ENCODE measurements around the gene RABGAP1L. TPM values are rescaled to one million over a fixed set of nuclear protein-coding genes. Genes with fewer than 3 reads are reported as not detected.
A peak's percentile ranks its signal among the peaks of the same experiment; 100 is the strongest.

RABGAP1L gene
- total RNA-seq, 2 experiments from 2014 or later, result 98.1 to 158 TPM

DNA sequence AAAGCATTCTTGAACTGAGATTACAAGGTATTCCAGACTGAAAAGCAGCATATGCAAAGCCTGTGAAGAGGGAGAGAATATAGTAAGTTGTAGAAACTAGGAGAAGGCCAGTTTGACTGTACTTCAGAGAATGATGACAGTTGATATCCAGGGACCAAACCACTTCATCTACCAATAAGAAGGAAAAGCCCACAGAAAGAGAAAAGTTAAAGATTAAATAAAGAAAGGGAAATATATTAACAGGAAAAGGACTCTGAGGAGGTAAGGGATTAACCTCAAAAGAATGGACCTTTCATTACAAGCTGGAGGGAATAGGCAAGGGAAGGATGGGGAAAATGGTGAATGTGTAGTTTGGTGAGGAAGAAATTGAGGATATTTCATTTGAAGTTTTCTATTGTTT lies 660.3 kb downstream of the RABGAP1L start:
- Histone ChIP-seq H3K9me3 (ENCODE audit: low read length) (no peaks in the 10 kb centered on the region), H3K4me1 (ENCODE audit: insufficient read depth, low read length, poor library complexity, severe bottlenecking) (peaks cover 43% of the 10 kb centered on the region), H2AFZ (ENCODE audit: low read length) (no peak overlapping the region), H3K9me2 (ENCODE audit: insufficient read depth, low read length) (no peaks in the 10 kb centered on the region), H3K4me2 (ENCODE audit: low read length) (no peak overlapping the region), H3K36me3 (ENCODE audit: insufficient read depth, low read length) (peaks cover 24% of the 10 kb centered on the region), H3K4me3 (ENCODE audit: low read depth, low read length, poor library complexity, severe bottlenecking) (no peak overlapping the region), H3K79me2 (ENCODE audit: insufficient read depth, low read depth, low read length) (peaks cover 11% of the 10 kb centered on the region; the same call in 1 of the 2 replicates), H4K20me1 (ENCODE audit: insufficient read depth, low read length) (no peaks in the 10 kb centered on the region), H3K27ac (ENCODE audit: low read depth, low read length, poor library complexity, severe bottlenecking) (no peak overlapping the region)
- DNase-seq (ENCODE audit: low spot score), result no peak
- intact Hi-C loops (cut with micrococcal nuclease; ENCODE audit: unreplicated experiment), result loop anchor here (5.0 to 10.0 kb wide), 2 partner anchors 47 to 545 kb away; no protein-coding TSS in a partner anchor
- CTCF ChIA-PET (ENCODE audit: unreplicated experiment), result interaction anchor here (0.5 kb wide), 1 partner anchor 20 kb away, joined by 3 read pairs; no protein-coding TSS in a partner anchor
- BruUV-seq (replicated peaks), result no TSS peak
- TF ChIP-seq CTCF (conservative IDR thresholded peaks at IDR 0.05; ENCODE audit: low read length), result no peak
- no peak for TF ChIP-seq EZH2phosphoT487 (IDR thresholded peaks at IDR 0.05; ENCODE audit: borderline replicate concordance, low read depth, low read length)
- POLR2A ChIA-PET, result interaction anchor here (1.3 kb wide), 1 partner anchor 9 kb away, joined by 8 read pairs; no protein-coding TSS in a partner anchor

DNA sequence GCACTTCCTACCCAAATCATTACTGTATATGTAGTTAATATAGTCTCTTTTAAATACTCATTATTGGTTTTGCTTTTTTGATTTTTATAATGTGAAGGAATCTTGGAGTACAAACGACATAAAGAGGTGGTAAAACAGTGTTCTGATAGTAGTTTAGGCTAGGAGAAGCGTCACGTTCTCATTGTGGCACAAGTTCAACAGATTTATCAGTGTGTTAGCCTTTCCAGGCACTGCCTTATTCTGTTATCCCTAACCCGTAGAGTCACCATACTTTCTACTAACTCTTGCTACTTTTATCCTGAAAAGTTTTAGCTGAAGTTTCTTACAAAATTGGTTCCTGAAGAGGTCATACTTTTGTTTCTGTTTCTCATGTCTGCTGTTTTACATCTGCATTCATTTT lies 665.8 kb downstream of the RABGAP1L start:
- no peaks in the 10 kb centered on the region for H3K9me3 ChIP-seq (ENCODE audit: low read length)
- H3K4me2 ChIP-seq (ENCODE audit: low read length), result no peak overlapping the region
- H3K79me2 ChIP-seq (ENCODE audit: insufficient read depth, low read depth, low read length), result no peaks in the 10 kb centered on the region
- no peak overlapping the region for H3K4me3 ChIP-seq (ENCODE audit: low read depth, low read length, poor library complexity, severe bottlenecking)
- no TSS peak for BruUV-seq (replicated peaks)
- intact Hi-C loops (cut with micrococcal nuclease; ENCODE audit: unreplicated experiment), result no loop called here
- H3K9me2 ChIP-seq (ENCODE audit: insufficient read depth, low read length), result no peaks in the 10 kb centered on the region
- H3K36me3 ChIP-seq (ENCODE audit: insufficient read depth, low read length), result peaks cover 36% of the 10 kb centered on the region
- ChIA-PET CTCF (ENCODE audit: unreplicated experiment) (no interaction called here), POLR2A (interaction anchor here (0.5 to 0.7 kb wide), 3 partner anchors 111 to 552 kb away, joined by 3 to 4 read pairs (median 3); no protein-coding TSS in a partner anchor)
- H3K27ac ChIP-seq (ENCODE audit: low read depth, low read length, poor library complexity, severe bottlenecking), result peak overlapping the region; percentile 18
- no peak for DNase-seq (ENCODE audit: low spot score)
- H3K4me1 ChIP-seq (ENCODE audit: insufficient read depth, low read length, poor library complexity, severe bottlenecking), result peaks cover 35% of the 10 kb centered on the region
- no peaks in the 10 kb centered on the region for H4K20me1 ChIP-seq (ENCODE audit: insufficient read depth, low read length)
- H2AFZ ChIP-seq (ENCODE audit: low read length), result no peak overlapping the region
- TF ChIP-seq EZH2phosphoT487 (IDR thresholded peaks at IDR 0.05; ENCODE audit: borderline replicate concordance, low read depth, low read length) (no peak), CTCF (conservative IDR thresholded peaks at IDR 0.05; ENCODE audit: low read length) (no peak)

GRCh38 chr1:174825806-174826205 lies 666.5 kb downstream of the RABGAP1L start:
- Histone ChIP-seq H3K4me1 (ENCODE audit: insufficient read depth, low read length, poor library complexity, severe bottlenecking) (peaks cover 35% of the 10 kb centered on the region), H3K27ac (ENCODE audit: low read depth, low read length, poor library complexity, severe bottlenecking) (peak overlapping the region; percentile 18)
- TF ChIP-seq EZH2phosphoT487 (IDR thresholded peaks at IDR 0.05; ENCODE audit: borderline replicate concordance, low read depth, low read length), result no peak
- TF ChIP-seq CTCF (conservative IDR thresholded peaks at IDR 0.05; ENCODE audit: low read length), result no peak

More at GRCh38 chr1:174825806-174826205, 666.5 kb downstream of the RABGAP1L start:
- Histone ChIP-seq H3K79me2 (ENCODE audit: insufficient read depth, low read depth, low read length) (no peaks in the 10 kb centered on the region), H3K9me2 (ENCODE audit: insufficient read depth, low read length) (no peaks in the 10 kb centered on the region), H3K4me3 (ENCODE audit: low read depth, low read length, poor library complexity, severe bottlenecking) (no peak overlapping the region), H4K20me1 (ENCODE audit: insufficient read depth, low read length) (no peaks in the 10 kb centered on the region), H3K9me3 (ENCODE audit: low read length) (no peaks in the 10 kb centered on the region), H3K36me3 (ENCODE audit: insufficient read depth, low read length) (peaks cover 36% of the 10 kb centered on the region), H3K4me2 (ENCODE audit: low read length) (no peak overlapping the region), H2AFZ (ENCODE audit: low read length) (no peak overlapping the region)
- BruUV-seq (replicated peaks), result no TSS peak
- POLR2A ChIA-PET, result interaction anchor here (0.8 to 1.4 kb wide), 3 partner anchors 8 to 13 kb away, joined by 4 to 7 read pairs (median 6); no protein-coding TSS in a partner anchor
- DNase-seq (ENCODE audit: low spot score), result peak; percentile 42
- intact Hi-C loops (cut with micrococcal nuclease; ENCODE audit: unreplicated experiment), result no loop called here
- CTCF ChIA-PET (ENCODE audit: unreplicated experiment), result no interaction called here

All from OCI-LY7 (cell line).